Liver (tissue), 9 donors: ENCODE results near the gene THOP1. TPM values are rescaled to one million over a fixed set of nuclear protein-coding genes. Genes with fewer than 3 reads are reported as not detected.
A peak's percentile ranks its signal among the peaks of the same experiment; 100 is the strongest.
"Not testable (repeated sequence)": the region's sequence is repeated elsewhere in the genome, so short reads cannot be mapped to it uniquely, and the experiment has no call there.

Experiments
- DNase-seq: peaks from one replicate; pipeline ENCODE4 v3.0.0-alpha.2; 2017; ENCODE audit warnings: low spot score
- H3K27ac ChIP-seq, 2 donors: one replicate each; pipeline ENCODE4 v1.7.0; 2013; ENCODE audit warnings: inconsistent platforms in 2 of 2, low read length in 2 of 2, control low read depth in 1 of 2, low read depth in 1 of 2, mild to moderate bottlenecking in 1 of 2
- H3K27me3 ChIP-seq, 4 donors: one replicate each; pipeline versions ENCODE4 v1.6.1 to v1.7.0; 2013; ENCODE audit warnings: low read length in 3 of 4, inconsistent platforms in 1 of 4, mild to moderate bottlenecking in 1 of 4, moderate library complexity in 1 of 4; ENCODE audit not compliant: control insufficient read depth in 4 of 4, insufficient read depth in 4 of 4
- H3K36me3 ChIP-seq, 4 donors: one replicate each; pipeline versions ENCODE4 v1.6.1 to v1.7.0; 2013; ENCODE audit warnings: low read length in 3 of 4, mild to moderate bottlenecking in 3 of 4, low read depth in 1 of 4, moderate library complexity in 1 of 4; ENCODE audit not compliant: control insufficient read depth in 4 of 4, insufficient read depth in 3 of 4
- H3K4me1 ChIP-seq, 4 donors: one replicate each; pipeline versions ENCODE4 v1.6.1 to v1.7.0; 2013; ENCODE audit warnings: low read length in 3 of 4, mild to moderate bottlenecking in 3 of 4, moderate library complexity in 1 of 4; ENCODE audit not compliant: control insufficient read depth in 4 of 4, insufficient read depth in 4 of 4
- H3K4me3 ChIP-seq, 3 donors: one replicate each; pipeline versions ENCODE4 v1.6.1 to v1.7.0; 2013; ENCODE audit warnings: low read length in 3 of 3, control low read depth in 1 of 3, low read depth in 1 of 3, mild to moderate bottlenecking in 1 of 3
- H3K9ac ChIP-seq, 2 donors: one replicate each; pipeline ENCODE4 v1.7.0; 2013; ENCODE audit warnings: low read length in 2 of 2, mild to moderate bottlenecking in 2 of 2, moderate library complexity in 2 of 2, control low read depth in 1 of 2, low read depth in 1 of 2
- H3K9me3 ChIP-seq, 4 donors: one replicate each; pipeline versions ENCODE4 v1.6.1 to v1.7.0; 2013; ENCODE audit warnings: low read length in 3 of 4; ENCODE audit not compliant: control insufficient read depth in 4 of 4
- ATF3 ChIP-seq: IDR thresholded peaks from 2 replicates; pipeline ENCODE4 v1.6.1; 2016; ENCODE audit warnings: antibody characterized with exemption
- EGR1 ChIP-seq, 2 donors: IDR thresholded peaks; 2 replicates each; pipeline ENCODE4 v1.6.1; 2016 to 2018; ENCODE audit warnings: antibody characterized with exemption in 2 of 2, low read depth in 2 of 2
- FOXA1 ChIP-seq: IDR thresholded peaks from 2 replicates; pipeline ENCODE4 v1.6.1; 2016; ENCODE audit warnings: antibody characterized with exemption
- FOXA2 ChIP-seq: IDR thresholded peaks from 2 replicates; pipeline ENCODE4 v1.6.1; 2016; ENCODE audit warnings: antibody characterized with exemption
- GABPA ChIP-seq, 2 donors: IDR thresholded peaks in 1 of 2; conservative IDR thresholded peaks in 1 of 2; 2 replicates each; pipeline ENCODE4 v1.6.1; 2016; ENCODE audit warnings: antibody characterized with exemption in 2 of 2, mild to moderate bottlenecking in 1 of 2, moderate library complexity in 1 of 2
- HNF4A ChIP-seq, 2 donors: conservative IDR thresholded peaks; 2 replicates each; pipeline ENCODE4 v1.6.1; 2016; ENCODE audit warnings: antibody characterized with exemption in 2 of 2, mild to moderate bottlenecking in 2 of 2
- HNF4G ChIP-seq: IDR thresholded peaks from 2 replicates; pipeline ENCODE4 v1.6.1; 2016; ENCODE audit warnings: antibody characterized with exemption
- JUND ChIP-seq, 2 donors: IDR thresholded peaks; 2 replicates each; pipeline ENCODE4 v1.6.1; 2016; ENCODE audit warnings: antibody characterized with exemption in 2 of 2
- MAX ChIP-seq: IDR thresholded peaks from 2 replicates; pipeline ENCODE4 v1.6.1; 2016; ENCODE audit warnings: antibody characterized with exemption
- NR2F2 ChIP-seq: IDR thresholded peaks from 2 replicates; pipeline ENCODE4 v1.6.1; 2016; ENCODE audit warnings: antibody characterized with exemption
- RAD21 ChIP-seq, 2 donors: IDR thresholded peaks; 2 replicates each; pipeline ENCODE4 v1.6.1; 2016; ENCODE audit warnings: antibody characterized with exemption in 2 of 2, mild to moderate bottlenecking in 2 of 2
- REST ChIP-seq: IDR thresholded peaks from 2 replicates; pipeline ENCODE4 v1.6.1; 2016; ENCODE audit warnings: antibody characterized with exemption, mild to moderate bottlenecking
- RXRA ChIP-seq, 2 donors: IDR thresholded peaks; 2 replicates each; pipeline ENCODE4 v1.6.1; 2017 to 2018; ENCODE audit warnings: antibody characterized with exemption in 2 of 2, mild to moderate bottlenecking in 1 of 2
- SP1 ChIP-seq: IDR thresholded peaks from 2 replicates; pipeline ENCODE4 v1.6.1; 2018; ENCODE audit warnings: antibody characterized with exemption, mild to moderate bottlenecking
- TAF1 ChIP-seq: conservative IDR thresholded peaks from 2 replicates; pipeline ENCODE4 v1.6.1; 2016; ENCODE audit warnings: antibody characterized with exemption, mild to moderate bottlenecking
- YY1 ChIP-seq: IDR thresholded peaks from 2 replicates; pipeline ENCODE4 v1.6.1; 2016; ENCODE audit warnings: antibody characterized with exemption, mild to moderate bottlenecking
- ZBTB33 ChIP-seq: IDR thresholded peaks from 2 replicates; pipeline ENCODE4 v1.6.1; 2016; ENCODE audit warnings: antibody characterized with exemption
- WGBS: extraction: QIAGEN DNeasy Blood & Tissue Kit; methylation state at CpG from one replicate; pipeline ENCODE4 v1.1.7; 2013; 5-methylcytosine and 5-hydroxymethylcytosine counted together
- polyA plus RNA-seq, 2 donors: library from polyadenylated mRNA; stranded (reverse) in 1 of 2; unstranded in 1 of 2; fragments of 200-250 nt in 1 of 2; fragments of >200 nt in 1 of 2; fragmentation: Nextera tagmentation in 1 of 2; extraction: Ambion mirVana in 1 of 2; gene quantifications; one replicate each; pipeline versions ENCODE4 v1.2.1 to v1.2.3, GENCODE V29; 2013 to 2015
- total RNA-seq, 2 donors: library from RNA; depleted of rRNA; stranded (reverse); fragments of >200 nt; gene quantifications; one replicate each; pipeline ENCODE4 v1.2.3, GENCODE V29; 2014
- donor health status: healthy.
- donor health status: healthy.
- donor health status: healthy.
- donor health status: healthy.
- donor health status: healthy.

THOP1 gene
- total and polyA plus RNA-seq, 4 donors: 39.1 to 56.2 (median 44.7) TPM

GRCh38 chr19:2815923-2816322, 30.6 kb downstream of the THOP1 start:
- Histone ChIP-seq H3K4me3 (no peak overlapping the region), H3K9ac (no peak overlapping the region), H3K4me1 (peaks cover 4 to 35% (median 19%) of the 10 kb centered on the region in 4 donors), H3K27me3 (no peaks in the 10 kb centered on the region), H3K9me3 (no peaks in the 10 kb centered on the region), H3K36me3 (no peaks in the 10 kb centered on the region), H3K27ac (no peak overlapping the region)
- no peak for TF ChIP-seq ZBTB33
- TF ChIP-seq MAX: no peak
- no peak for TF ChIP-seq JUND (IDR thresholded peaks at IDR 0.05)
- TF ChIP-seq HNF4G: no peak
- no peak for TF ChIP-seq RAD21 (IDR thresholded peaks at IDR 0.05)
- no peak for TF ChIP-seq NR2F2
- TF ChIP-seq RXRA (IDR thresholded peaks at IDR 0.05): no peak
- no peak for TF ChIP-seq YY1
- no peak for TF ChIP-seq ATF3
- no peak for TF ChIP-seq SP1
- no peak for TF ChIP-seq FOXA1
- no peak for TF ChIP-seq HNF4A (conservative IDR thresholded peaks at IDR 0.05)
- no peak for TF ChIP-seq FOXA2
- no peak for TF ChIP-seq GABPA (IDR thresholded peaks at IDR 0.05 in 1 of 2, conservative IDR thresholded peaks at IDR 0.05 in 1 of 2)
- no peak for TF ChIP-seq EGR1 (IDR thresholded peaks at IDR 0.05; ENCODE audit: low read depth in 2 of 2)
- TF ChIP-seq REST: no peak
- no peak for TF ChIP-seq TAF1
- DNase-seq: no peak
- 93% methylated on average over 15 of the region's 15 CpGs for WGBS

GRCh38 chr19:2816641-2817040, 31.3 kb downstream of the THOP1 start:
- TF ChIP-seq FOXA2: no peak
- peaks cover 3 to 28% (median 16%) of the 10 kb centered on the region in 4 donors for H3K4me1 ChIP-seq
- WGBS: 94% methylated on average over 16 of the region's 16 CpGs

GRCh38 chr19:2817237-2817829, 32.0 kb downstream of the THOP1 start:
- H3K27me3 ChIP-seq, H3K9ac ChIP-seq, H3K9me3 ChIP-seq, H3K27ac ChIP-seq, H3K36me3 ChIP-seq, DNase-seq, H3K4me3 ChIP-seq: not testable (repeated sequence)
- WGBS: 83% methylated on average over 22 of the region's 22 CpGs
- peaks cover 3 to 21% (median 12%) of the 10 kb centered on the region in 4 donors for H3K4me1 ChIP-seq

More at GRCh38 chr19:2816641-2817040, 31.3 kb downstream of the THOP1 start:
- Histone ChIP-seq H3K27ac (peak overlapping the region in 1 of 2 donors; percentile 40), H3K4me3 (no peak overlapping the region), H3K9ac (no peak overlapping the region), H3K27me3 (no peaks in the 10 kb centered on the region), H3K36me3 (no peaks in the 10 kb centered on the region), H3K9me3 (no peaks in the 10 kb centered on the region)
- no peak for DNase-seq
